Amygdala (tissue), 56 donors: ENCODE measurements around the gene MGAT4C.
"Not testable (repeated sequence)": the region's sequence is repeated elsewhere in the genome, so short reads cannot be mapped to it uniquely, and the experiment has no call there.

ENCODE experiments used
- DNase-seq, 56 donors: peaks; one replicate each; lab custom pipeline; 2025; lab: John Stamatoyannopoulos, UW

The MGAT4C gene

GRCh38 chr12:86139671-86140070 is 116.5 kb downstream of the MGAT4C start:
- no peak for DNase-seq

DNA sequence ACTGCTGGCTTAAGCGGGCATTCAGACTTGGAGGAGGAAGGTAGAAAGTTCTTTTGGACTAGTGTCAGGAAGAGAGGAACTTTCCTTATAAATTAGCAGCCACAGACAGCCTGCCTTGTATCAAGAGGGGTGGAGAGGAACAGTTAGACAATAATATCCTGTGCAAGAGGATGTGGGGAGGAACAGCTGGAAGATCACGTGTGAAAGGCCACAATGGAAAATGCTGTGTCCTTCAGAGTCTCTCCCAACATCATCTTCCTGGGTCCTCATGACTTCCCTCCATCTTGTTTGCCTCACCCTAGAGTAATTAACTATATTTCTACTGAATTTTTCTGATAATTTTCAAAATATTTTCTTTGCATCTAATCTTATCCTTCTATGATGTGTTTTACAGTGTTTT is 117.4 kb downstream of the MGAT4C start:
- DNase-seq: no peak

- DNase-seq: no peak
These were observed 118.3 kb downstream of the MGAT4C start for GRCh38 chr12:86137936-86138335.

- DNase-seq: no peak
These were observed 121.6 kb downstream of the MGAT4C start for GRCh38 chr12:86134561-86134960.

GRCh38 chr12:86126900-86127299 is 129.3 kb downstream of the MGAT4C start:
- DNase-seq: not testable (repeated sequence)

DNA sequence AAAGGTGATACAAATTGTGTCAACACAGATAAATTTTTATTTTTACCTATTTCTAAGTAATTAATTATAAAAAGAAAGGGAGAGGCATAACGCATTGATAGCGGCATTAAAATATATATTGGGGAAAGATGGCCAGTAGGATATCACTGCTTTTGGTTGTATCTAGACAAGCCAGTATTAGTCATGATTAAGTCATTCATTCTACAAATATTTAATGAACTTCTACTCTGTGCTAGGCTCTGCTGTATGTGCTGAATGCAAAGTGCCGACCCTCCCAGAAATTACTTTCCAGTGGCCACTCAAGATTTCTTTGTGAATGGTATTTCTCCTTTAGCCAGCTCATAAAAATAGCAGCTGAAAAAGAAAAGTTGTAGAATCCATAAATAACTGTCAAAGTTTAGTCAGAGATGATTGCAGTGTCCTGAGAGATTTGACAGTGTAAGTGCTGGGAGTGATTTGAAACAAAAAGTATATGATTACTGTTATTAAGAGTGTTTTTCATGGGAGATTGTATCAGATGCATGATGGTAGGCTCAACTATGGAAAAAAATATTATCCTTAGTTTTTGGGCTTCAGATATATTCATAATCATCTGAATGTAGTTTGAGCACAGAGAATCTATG is 133.2 kb downstream of the MGAT4C start:
- DNase-seq: no peak

- no peak for DNase-seq
These were observed 138.0 kb downstream of the MGAT4C start for GRCh38 chr12:86118161-86118560.

GRCh38 chr12:86117711-86118110 is 138.5 kb downstream of the MGAT4C start:
- DNase-seq: no peak

- DNase-seq: no peak
These were observed 152.1 kb downstream of the MGAT4C start for GRCh38 chr12:86104087-86104486.

DNA sequence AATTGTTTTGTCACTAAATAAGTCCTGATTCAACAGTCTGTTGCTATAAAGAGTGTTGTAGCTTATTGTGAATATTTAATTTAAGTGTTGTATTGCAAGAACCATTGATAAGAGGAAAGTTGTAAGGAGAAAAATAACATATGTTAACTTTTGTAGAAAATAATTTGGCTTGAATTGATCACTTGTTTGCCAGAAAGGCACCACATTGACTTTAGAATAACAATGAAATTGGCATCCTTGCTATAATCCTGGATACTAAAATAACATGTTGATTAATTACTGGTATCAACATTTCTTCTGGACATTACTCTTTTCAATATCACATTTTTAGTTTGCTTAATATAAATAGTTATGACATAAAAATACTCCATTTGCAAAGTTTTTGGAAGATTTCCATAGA is 159.0 kb downstream of the MGAT4C start:
- no peak for DNase-seq

DNA sequence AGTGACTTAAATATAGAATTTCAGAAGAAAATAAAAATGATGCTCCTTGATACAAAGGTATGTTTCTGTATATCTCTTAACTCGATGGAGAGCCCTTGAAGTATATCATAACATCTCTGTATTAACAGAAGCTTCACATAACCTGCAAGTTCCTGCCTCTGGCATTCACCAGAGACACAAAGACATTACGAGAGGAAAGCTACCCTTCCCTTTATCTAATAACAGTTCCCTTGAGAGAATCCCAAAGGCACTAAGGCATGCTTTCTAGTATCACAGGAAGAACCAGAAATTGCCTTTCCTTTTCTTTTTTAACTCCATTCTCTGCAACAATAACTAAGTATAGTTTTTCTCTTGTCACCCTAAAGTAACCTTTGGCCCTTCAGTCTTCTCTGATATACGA is 164.5 kb downstream of the MGAT4C start:
- no peak for DNase-seq

DNA sequence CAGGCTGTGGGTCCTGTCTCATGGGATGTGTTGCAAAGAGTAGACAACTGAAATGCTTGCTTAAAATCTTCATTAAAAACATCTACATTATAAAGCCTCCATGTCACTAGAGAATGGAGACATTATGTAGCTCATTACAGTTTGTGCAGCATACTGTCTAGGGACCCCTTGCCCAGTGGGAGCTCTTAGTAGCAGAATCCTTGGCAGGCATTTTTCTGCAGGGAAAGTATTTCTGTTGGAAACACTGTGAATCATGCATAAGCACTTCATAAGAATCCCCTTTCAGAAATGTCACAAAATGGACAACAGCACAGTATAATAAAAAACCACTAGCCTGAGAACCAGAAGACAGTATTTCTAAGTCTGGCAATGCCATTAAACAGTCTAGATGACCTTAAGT is 174.3 kb downstream of the MGAT4C start:
- no peak for DNase-seq

GRCh38 chr12:86059052-86059451 is 197.1 kb downstream of the MGAT4C start:
- not testable (repeated sequence) for DNase-seq

GRCh38 chr12:86057092-86057845 is 198.9 kb downstream of the MGAT4C start:
- DNase-seq: no peak

DNA sequence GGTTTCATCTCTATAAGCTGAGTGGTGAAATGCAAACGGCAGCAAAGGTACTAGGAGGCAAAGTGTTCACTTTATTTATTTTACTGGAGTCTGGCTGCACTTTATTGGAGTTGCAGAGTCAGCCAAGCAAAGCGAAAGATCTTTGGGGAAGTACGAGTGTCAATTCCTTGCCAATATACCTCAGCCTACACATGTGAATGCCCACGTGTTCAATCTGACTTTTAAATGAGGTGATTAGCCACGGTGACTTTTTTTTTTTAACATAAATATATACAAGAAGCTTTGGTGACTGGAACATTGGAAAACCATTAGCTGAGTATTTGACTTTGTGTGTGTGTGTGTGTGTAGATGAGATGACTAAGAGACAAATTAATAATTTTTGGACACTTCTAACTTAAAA is 203.3 kb downstream of the MGAT4C start:
- no peak for DNase-seq

- no peak for DNase-seq
These were observed 206.2 kb downstream of the MGAT4C start for GRCh38 chr12:86050010-86050409.

DNA sequence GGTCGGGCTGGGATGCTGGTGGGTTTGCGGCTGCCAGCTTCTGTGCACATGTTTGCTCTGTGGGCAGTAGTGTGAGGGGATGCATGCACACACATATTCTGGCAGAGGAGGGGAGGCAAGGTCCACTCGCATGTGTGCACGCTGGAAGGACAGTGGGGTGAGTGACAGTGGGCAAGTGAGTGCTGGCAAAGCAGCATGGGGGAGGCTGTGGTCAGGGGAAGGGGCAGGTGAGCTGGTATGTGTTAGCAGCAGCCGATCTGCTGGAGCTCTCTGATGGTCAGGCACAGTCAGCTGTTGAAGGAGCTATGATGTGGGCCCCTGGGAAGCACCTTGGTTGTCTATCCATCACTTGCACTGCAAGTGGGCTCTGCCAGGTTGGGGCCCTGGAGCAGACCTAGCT is 211.8 kb downstream of the MGAT4C start:
- DNase-seq: no peak

- no peak for DNase-seq
These were observed 214.1 kb downstream of the MGAT4C start for GRCh38 chr12:86042062-86042461.

DNA sequence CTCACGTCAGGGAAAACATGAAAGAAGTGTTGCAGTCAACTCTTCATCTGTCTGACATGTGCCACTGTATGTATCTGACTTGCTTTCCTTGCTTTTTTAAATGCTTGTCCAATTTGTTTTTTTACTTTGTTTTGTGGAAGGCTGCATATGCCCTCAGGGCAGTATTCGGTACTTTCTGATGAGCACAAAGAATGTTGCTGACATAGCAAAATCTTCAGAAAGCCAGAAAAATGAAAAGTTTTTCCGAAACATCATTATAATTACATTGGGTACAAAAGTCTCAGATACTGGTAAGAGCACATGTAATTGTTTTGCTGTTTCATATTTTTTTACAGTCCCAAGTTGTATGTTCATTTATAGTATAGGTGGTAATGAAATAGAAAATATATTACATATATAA is 237.8 kb downstream of the MGAT4C start:
- DNase-seq: no peak

- DNase-seq: no peak
These were observed 241.2 kb downstream of the MGAT4C start for GRCh38 chr12:86015026-86015425.

GRCh38 chr12:86006727-86007126 is 249.5 kb downstream of the MGAT4C start:
- DNase-seq: no peak

DNA sequence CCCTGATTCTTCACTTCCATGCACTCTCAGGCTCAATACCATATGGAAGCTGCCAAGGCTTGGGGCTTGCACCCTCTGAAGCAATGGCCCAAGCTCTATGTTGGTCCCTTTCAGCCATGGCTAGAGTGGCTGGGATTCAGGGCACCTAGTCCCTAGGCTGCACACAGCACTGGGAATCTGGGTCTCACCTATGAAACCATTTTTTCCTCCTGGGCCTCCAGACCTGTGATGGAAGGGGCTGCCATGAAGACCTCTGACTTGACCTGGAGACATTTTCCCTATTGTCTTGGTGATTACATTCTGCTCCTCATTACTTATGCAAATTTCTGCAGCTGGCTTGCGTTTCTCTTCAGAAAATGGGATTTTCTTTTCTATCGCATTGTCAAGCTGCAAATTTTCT is 258.1 kb downstream of the MGAT4C start:
- DNase-seq: no peak
